Hematopoietic multipotent progenitor cell treated with erythropoietin and hydrocortisone succinate and interleukin-3 and kit ligand, for 6 days (in vitro differentiated cells): ENCODE data around the gene RAMACL.
"Not testable (repeated sequence)": the region's sequence is repeated elsewhere in the genome, so short reads cannot be mapped to it uniquely, and the experiment has no call there.

ENCODE experiments used
- DNase-seq: peaks from one replicate; pipeline ENCODE4 v3.0.0-alpha.2; 2015

Gene RAMACL

GRCh38 chr6:166595061-166595780 is 8.7 kb upstream of the RAMACL start:
- DNase-seq, result no peak

DNA sequence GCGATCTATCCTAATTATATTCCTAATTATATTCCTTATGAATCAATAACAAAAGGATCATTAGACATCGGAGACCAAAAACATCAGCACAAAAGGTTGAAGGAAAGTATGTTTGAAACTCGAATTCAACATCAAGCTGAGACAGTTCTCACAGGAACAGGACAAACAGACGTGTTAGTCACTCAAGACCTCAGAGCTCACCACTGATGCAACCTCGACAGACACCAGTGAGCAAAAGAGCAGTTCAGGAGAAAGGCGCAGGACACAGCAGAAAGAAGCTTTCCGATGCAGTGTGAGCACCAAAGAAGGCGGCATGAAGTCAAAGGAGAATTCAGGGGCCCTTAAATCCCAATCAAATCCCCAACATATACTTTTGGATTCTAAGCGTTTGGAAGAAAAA is 6.3 kb upstream of the RAMACL start:
- DNase-seq, result no peak

DNA sequence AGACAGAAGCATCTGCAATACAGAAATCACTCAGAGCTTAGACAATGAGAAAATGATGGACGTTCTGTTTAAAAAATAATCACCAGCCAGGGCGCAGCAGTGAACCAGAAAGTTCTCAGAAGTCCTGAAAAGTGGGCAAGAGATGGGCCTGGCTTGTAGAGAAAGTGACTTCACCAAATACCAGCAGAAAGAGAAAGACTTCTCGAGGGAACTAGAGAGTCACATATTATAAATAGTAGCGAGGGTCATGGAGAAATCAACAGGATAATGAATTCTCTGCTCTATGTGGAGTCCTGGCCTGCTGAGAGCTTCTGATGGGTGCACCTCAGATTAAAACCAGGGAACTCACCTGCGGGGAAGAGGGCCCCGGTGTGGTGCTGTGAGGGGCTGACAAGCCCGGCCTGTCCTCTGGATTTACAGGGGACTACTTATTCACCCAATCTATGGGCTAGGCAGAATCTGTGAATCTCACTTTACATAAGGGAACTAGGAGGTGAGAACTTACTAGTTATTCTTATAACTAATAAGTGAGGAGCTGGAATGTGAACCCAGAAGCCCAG is 5.6 kb upstream of the RAMACL start:
- no peak for DNase-seq

DNA sequence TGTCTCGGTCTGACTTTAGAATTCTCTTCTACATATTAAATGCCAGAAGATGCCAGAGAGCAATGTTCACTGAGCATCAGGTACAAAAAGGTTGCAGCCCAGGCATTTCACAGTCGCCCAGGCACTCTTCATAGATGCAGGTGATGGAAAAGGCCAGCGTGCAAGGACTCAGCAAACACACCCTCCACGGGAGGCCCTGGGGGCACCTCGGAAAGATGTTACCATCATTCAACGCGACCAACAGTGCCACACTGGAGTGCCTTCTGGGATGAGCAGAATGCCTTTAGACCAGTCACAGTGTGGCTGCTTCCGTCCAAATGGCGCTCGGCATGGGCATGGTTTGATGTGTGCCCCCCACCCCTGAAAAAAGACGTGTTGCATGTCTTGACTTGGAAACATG is 4.5 kb upstream of the RAMACL start:
- DNase-seq, result no peak

DNA sequence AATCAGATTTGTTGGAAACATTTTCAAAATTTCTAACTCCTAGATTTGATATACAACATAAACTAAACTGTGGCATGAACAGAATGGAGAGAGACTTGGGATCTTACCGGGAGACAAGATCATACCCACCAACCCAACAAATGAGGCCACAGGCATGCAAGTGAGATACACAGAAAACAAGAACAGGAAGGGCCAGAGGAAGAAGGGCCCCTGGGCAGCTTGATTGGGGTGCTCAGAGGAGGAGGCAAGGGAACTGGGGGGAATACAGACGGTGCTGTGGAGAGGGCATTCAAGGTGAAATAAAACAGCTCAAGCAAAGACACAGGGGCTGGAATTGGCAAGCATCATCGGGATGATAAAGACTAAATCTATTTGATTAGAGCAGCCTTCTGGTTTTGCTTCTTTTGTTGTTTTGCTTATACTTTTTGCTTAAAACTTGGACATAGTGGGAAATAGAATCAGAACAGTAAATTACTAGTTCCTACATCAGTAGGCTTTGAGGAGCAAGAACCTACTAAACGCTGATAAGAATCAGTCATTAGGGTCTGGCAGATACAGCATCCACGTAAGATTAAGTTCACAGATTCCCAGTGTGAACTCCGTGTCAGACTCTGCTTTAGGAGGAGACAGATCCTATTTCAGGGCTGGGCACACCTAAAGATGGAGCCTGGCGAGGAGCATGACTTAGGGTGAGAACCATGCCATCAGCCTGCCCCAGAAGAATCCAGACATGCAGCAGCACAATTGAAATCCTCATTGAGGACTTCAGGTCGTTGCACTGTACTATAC is 3.5 kb upstream of the RAMACL start:
- no peak for DNase-seq

DNA sequence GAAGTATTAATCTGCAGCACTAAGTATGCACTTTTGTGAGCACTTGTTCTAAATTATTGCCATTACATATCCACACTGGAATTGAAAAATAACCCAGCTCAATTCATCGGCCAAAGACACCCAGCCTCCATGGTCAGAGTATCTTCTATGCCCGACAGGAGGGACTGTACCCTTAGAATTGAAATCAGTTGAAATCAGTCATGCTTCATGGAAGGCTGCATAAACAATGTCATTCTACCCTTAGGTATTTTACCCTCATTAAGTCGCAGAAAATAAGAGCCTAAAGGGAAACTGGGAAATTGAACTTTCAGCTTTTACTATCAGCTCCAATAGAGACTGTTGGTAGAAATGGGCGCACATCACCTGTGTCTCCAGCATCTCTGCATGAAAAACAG is 2.9 kb upstream of the RAMACL start:
- no peak for DNase-seq

DNA sequence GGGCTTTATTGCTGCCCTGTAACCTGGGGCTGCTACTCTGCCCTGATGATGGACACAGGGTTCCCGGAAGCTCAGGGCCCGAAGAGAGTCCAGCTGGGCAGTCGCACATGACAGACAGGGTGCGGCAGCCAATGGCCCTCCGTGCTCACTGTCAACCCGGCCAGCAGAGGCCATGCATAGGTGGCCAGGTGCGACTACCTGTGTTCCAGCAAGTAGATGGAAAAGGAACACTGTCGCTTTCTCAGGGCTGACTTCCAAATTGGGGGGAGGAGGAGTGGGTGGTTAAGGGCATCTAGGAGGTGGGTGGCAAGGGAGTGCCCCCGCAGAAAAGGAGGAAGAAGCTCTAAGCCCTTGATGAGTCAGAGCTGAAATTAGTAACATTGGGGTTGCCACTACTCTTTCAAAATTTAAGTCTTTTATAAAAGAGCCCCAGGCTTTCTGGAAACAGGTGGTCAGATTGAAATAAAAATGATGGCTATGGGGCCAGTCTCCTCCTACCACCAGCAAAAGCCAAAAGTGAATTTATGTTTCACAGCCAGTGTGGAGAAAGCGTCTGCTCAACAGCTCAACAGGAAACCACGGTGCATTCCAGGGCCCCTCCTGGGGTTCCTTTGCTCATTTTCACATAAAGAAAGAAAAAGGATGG is 2.3 kb upstream of the RAMACL start:
- no peak for DNase-seq

GRCh38 chr6:166587631-166588413 is 1.3 kb upstream of the RAMACL start:
- DNase-seq, result no peak

DNA sequence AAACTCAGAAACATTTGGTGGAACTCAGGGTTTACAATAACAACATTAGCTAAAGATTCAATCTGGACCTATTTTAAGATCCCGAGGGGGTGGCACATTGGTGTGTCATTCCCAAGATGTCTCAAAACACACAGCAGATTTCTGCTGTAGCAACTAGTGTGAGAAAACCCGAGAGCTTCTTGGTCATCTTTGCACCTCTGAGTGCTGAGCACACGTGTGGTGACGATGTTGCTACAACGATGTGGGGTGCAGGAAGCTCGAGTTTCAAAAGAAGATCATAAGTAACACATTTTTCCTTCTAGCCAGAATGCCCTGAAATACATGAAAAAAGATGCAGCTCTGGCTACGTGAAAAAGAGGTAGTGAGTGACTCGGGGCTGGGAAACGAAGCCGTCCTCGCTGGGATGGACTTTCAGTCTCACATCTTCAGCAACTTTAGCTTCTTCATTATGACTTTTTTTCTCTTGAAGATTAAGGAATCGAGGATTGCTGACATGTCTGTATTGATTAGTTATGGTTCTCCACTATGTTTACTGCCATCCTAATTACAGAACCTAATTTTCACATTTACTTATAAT is 1.5 kb downstream of the RAMACL start:
- no peak for DNase-seq

DNA sequence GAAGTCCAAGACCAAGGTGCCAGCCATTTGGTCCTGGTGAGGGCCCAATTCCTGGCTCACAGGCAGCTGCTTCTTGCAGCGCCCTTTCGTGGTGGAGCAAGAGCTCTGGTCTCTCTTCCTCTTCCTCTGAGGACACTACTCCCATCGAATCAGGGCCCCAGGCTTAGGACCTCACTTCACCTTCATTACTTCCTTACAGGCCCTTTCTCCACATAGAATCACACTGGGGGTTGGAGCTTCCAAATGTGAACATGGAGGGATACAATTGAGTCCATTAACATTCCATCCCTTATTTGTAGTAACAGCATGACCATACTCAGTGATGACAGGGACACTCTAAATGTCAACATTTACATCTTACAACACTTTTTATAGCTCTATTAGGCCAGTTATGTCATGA is 2.3 kb downstream of the RAMACL start:
- no peak for DNase-seq

DNA sequence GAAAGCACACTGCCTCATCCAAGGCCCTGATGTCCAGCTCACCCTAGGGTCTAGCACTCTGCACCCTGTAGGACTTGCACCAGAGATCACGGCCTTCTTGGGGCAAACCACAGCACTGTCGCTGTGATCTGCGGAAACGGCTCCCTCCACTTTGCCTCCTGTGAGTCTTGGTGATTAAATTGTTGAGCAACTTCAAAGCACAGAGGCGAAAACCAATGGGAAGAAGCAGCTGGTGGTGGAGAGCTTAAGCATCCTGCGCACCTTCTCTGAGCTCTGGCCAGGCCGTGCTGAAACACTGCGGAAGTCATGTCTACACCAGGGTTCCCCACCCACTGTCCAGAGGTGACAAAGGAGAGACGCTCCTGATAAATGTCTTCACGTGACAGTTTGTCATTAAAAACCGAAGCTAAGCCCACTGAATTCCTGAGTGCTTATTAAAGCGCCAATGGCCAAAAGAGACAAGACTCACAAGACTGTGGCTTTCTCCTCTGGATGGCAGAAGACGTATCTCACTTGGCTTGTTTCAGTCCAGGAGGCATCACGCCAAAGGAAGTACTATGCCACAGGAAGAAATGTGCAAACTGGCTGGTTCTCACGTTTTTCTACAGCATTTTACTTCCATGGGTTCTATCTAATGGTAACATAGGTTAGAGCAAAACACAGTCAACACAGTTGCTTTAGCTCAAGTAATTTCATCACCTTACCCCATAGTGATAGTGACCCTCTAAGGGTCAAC is 3.1 kb downstream of the RAMACL start:
- peak; percentile 5 for DNase-seq

DNA sequence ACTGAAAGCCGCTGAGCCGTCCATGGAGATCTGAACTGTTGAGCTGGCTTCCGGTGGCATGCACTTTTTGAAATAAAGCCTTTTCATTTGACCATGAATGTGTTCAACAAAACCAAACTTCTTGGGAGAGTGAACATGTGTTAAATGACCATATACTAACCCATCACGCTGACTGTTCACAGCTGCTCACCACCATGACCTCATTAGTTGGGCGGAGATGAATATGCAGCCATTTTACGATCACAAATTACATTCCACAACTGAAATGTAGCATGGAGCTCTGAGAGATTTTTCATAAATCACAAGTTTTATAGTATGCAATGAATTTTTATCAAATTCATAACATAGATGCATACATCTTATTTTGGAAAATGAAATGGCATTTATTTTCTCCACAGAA is 4.2 kb downstream of the RAMACL start:
- no peak for DNase-seq

- not testable (repeated sequence) for DNase-seq
Observed at GRCh38 chr6:166581801-166582200, 4.7 kb downstream of the RAMACL start.

- no peak for DNase-seq
Observed at GRCh38 chr6:166581091-166581511, 5.4 kb downstream of the RAMACL start.

DNA sequence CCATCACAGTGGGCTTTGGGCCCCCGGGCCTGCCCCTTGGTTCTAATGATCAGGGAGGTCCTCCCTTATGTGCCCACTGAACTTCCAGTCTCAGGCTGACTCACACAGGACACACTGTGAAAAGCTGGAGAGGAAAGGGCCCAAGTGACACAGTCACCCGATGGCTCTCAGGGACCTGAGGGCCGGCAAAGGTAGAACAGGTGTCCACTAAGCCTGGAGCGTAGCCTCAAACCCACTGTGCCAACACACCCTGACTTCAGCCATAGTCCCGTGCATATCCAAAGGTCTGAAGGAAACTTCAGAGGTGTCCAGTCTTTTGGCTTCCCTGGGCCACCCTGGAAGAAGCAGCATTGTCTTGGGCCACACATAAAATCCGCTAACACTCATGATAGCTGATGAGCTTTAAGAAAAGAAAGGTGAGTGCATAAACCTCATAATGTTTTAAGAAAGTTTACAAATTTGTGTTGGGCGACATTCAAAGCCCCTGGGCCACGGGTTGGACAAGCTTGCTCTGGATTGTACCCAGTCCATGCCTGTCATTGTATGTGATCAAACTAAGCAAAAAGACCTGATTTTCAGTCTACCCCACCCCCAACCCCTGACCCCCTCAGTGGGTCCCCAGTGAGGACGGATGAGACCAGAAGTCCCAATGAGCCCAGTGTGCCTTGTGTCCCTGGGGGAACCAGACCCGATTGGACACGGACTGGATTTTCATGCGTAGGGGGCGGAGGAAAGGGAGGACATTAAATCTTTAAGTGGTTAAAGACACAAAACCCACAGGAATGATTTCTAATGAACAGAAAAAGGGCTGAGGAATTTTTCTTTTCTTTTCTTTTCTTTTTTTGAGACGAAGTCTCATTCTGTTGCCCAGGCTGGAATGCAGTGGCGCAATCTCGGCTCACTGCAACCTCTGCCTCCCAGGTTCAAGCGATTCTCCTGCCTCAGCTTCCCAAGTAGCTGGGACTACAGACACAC is 6.1 kb downstream of the RAMACL start:
- DNase-seq, result no peak

DNA sequence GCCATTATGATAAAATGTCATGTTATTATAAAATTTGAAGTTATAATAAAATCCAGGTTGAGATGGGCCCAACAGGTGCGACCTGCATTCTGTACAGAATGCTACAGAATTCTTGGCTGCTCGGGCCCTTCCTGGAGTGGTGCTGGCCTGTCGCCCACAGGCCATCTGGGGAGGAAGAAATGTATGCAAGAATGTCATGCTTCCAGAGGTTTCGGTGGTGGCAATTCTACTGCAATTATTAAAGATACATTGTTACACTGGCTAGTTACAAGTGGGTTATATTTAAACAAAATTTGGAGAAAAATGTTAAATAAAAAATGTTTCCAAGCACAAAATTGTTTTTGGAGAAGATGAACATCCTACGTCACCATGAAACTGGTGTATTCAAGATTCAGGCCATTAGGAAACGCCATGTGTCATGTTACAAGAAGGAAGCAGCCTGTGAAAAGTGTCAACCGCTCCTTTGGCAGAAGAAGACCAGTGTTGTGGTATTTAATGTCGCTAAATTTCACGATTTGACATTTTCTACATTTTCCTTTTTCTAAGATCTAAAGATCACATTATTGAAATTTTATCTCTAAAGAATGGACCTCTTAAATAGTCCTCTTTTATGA is 7.1 kb downstream of the RAMACL start:
- DNase-seq, result no peak

- DNase-seq, result no peak
Observed at GRCh38 chr6:166578536-166579236, 7.8 kb downstream of the RAMACL start.

DNA sequence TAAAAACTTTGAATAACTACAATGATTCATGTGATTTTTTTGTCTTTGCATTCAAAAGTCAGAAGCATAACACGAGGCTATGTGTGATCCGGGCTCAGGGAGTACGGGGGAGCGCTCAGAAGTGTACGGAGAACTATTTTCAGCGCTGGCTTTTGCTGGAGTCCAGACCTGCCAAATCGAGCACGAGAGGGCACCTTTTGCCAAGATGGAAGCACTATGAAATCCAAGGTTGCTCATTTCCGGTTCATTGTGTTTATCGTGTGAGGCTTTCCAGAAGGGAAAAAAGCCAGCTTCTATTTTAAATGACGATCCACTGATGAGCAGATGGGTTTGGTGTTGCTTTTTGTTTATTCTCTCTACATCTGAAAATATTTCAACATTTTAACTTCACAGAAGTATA is 11.3 kb downstream of the RAMACL start:
- no peak for DNase-seq

DNA sequence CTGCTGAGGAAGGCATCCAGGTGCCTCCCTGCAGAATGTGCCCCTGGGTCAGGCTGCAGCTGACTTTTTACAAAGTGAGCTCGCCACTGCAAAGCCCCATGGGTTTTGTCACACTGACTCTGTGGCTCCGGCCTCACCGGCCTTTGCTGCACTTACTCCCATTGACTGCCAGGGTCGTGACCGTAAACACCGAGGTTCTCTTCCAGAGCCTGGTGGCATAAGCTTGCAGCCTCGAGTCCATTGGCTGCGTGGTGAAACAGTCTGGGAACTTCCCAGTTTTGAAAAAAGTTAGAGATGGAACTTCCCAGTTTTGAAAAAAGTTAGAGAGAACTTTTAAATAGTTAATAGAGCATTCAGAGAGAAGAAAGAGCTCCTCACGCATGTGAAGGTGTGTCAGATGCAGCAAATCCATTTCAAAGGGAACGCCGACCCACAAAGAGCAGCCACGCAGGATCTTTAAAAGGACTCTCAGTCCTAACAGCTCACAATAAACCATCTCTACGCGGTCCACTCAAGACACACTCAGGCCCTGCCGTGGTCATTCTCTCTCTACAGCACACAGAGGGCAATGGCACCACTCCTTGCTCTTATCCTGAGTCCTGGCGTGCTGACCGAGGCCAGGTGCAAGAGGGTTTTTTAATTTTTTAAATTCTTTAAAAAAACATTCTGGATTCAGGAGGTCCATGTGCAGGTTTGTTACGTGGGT is 12.8 kb downstream of the RAMACL start:
- DNase-seq, result no peak
